Lower leg skin (tissue), 4 donors: ENCODE measurements around the gene RAB22A. TPM values are rescaled to one million over a fixed set of nuclear protein-coding genes. Genes with fewer than 3 reads are reported as not detected.

Source experiments
- DNase-seq, 2 donors: peaks; one replicate each; pipeline ENCODE4 v3.0.0-alpha.2; 2019; ENCODE audit warnings: low spot score in 2 of 2
- H3K4me3 ChIP-seq: fragments of 200-600 bp; sonication (generic); 2 replicates; pipeline ENCODE4 v1.5.1; 2017; ENCODE audit warnings: mild to moderate bottlenecking, low read depth; ENCODE audit not compliant: poor library complexity, severe bottlenecking
- POLR2A ChIP-seq, 2 donors: fragments of 450-650 bp; IDR thresholded peaks; one replicate each; pipeline ENCODE4 v1.6.1; 2016 to 2017; ENCODE audit warnings: antibody characterized with exemption in 2 of 2, mild to moderate bottlenecking in 1 of 2, moderate library complexity in 1 of 2
- WGBS, 2 donors: methylation state at CpG; one replicate each; pipeline ENCODE4 v1.1.5; 2018; 5-methylcytosine and 5-hydroxymethylcytosine counted together
- intact Hi-C: fragments of 100-400 bp; cut with DNase I; formaldehyde crosslinking; loops from one replicate; pipeline ENCODE4 v1.15.0; 2023; ENCODE audit warnings: low total_unique reads
- total RNA-seq, 4 donors: library from RNA; depleted of rRNA; stranded (reverse); fragments of >200 nt; gene quantifications; one replicate each; pipeline ENCODE4 v1.1.0, GENCODE V29; 2016
- TF ChIP-seq, protein P1 (sequence below), 3 donors: fragments of 450-650 bp; IDR thresholded peaks; one replicate each; pipeline ENCODE4 v1.5.1; 2016; ENCODE audit warnings: antibody characterized with exemption in 3 of 3, mild to moderate bottlenecking in 3 of 3, moderate library complexity in 2 of 3

RAB22A gene
- total RNA-seq, 4 donors from 2014 or later, result 18.3 to 21.6 (median 20.1) TPM

DNA sequence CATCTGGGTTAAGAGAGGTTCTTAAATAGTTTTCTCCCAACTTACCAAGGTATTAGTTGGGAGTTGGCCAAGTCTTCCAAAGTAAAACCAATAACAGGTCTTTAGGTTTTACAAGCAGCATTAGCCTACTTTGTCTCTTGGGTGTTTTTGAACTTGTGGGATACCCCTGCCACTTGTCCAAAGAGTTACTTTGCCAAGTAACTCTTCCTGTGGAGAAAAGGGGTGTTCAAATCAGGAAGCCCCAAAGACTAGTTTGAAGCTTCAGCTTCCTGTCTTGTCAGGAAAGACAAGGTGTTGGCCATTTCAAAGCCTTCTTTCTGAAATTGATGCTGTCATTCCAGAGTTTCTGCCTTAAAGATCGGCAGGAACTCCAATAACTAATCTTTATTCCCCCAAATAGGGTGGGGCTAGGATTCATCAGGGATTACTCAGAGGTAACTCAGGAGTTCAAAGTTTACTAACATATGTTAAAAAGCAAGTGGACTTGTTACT, 822 bp downstream of the RAB22A start:
- DNase-seq, result no peak
- intact Hi-C loops, result no loop called here
- WGBS, 2 donors, result 0% methylated on average over 1 of the region's 1 CpG
- peak overlapping the region; percentile 97 for H3K4me3 ChIP-seq
- no peak for TF ChIP-seq POLR2A (IDR thresholded peaks at IDR 0.05)
- TF ChIP-seq, protein P1, sequence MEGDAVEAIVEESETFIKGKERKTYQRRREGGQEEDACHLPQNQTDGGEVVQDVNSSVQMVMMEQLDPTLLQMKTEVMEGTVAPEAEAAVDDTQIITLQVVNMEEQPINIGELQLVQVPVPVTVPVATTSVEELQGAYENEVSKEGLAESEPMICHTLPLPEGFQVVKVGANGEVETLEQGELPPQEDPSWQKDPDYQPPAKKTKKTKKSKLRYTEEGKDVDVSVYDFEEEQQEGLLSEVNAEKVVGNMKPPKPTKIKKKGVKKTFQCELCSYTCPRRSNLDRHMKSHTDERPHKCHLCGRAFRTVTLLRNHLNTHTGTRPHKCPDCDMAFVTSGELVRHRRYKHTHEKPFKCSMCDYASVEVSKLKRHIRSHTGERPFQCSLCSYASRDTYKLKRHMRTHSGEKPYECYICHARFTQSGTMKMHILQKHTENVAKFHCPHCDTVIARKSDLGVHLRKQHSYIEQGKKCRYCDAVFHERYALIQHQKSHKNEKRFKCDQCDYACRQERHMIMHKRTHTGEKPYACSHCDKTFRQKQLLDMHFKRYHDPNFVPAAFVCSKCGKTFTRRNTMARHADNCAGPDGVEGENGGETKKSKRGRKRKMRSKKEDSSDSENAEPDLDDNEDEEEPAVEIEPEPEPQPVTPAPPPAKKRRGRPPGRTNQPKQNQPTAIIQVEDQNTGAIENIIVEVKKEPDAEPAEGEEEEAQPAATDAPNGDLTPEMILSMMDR (IDR thresholded peaks at IDR 0.05), result no peak

DNA sequence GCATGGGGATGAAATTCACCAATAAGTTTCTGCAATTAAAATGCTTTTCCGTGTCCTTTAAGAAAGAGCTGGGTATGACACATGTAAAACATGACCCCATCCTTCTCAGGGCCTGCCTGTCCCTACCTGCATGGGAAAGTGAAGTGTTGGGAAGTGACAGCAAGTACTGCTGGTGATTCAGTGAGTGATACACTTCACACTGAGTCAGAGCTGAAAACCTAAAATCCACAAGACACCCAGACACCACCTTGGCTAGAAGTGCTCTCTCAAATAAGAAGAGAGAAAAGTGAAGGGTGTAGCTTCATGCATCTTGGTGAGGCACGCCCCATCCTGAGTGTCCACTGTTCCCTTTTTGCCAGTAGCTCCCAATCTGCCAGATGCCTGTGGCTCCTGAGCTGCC, 3.3 kb downstream of the RAB22A start:
- no peak for DNase-seq
- WGBS, 2 donors, result 43 to 91% methylated on average over 2 of the region's 2 CpGs
- intact Hi-C loops, result no loop called here
- H3K4me3 ChIP-seq, result no peak overlapping the region
- TF ChIP-seq, protein P1 (IDR thresholded peaks at IDR 0.05), result no peak
- TF ChIP-seq POLR2A (IDR thresholded peaks at IDR 0.05), result no peak

DNA sequence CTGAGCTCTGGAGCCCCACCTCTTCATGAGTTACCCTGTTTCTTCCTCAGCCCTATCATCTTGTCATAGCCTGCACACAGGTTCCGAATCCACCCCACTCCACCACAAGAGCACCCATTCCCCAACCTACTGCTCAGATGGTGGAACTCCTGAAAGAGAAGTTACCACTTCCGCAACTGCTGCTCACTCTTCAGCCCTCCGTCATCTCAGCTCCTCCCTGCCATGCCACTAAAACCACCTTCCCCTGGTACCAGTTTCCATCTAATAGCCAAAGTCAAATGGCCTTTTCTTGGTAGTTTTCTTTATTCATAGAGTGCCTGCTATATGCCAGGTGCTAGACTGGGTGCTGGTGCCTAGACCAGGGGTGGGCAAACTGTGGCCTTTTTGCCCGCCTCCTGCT, 3.9 kb downstream of the RAB22A start:
- WGBS, 2 donors, result 89 to 90% methylated on average over 4 of the region's 4 CpGs
- H3K4me3 ChIP-seq, result no peak overlapping the region
- intact Hi-C loops, result no loop called here
- no peak for TF ChIP-seq POLR2A (IDR thresholded peaks at IDR 0.05)
- TF ChIP-seq, protein P1 (IDR thresholded peaks at IDR 0.05), result no peak
- DNase-seq, result no peak

DNA sequence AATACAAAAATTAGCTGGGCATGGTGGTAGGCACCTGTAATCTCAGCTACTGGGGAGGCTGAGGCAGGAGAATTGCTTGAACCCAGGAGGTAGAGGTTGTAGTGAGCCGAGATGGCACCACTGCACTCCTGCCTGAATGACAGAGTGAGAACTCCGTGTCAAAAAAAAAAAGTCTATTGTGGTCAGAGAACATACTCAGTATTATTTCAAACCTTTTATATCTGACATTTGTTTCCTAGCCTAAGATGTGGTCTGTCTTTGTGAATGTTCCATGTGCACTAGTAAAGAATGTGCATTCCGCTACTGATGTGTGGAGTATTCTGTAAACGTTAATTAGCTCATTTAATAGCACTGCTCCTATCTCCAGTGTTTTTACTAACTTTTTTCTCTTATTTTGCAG, 11.7 kb downstream of the RAB22A start:
- H3K4me3 ChIP-seq, result no peak overlapping the region
- no peak for DNase-seq
- WGBS, 2 donors, result 79 to 80% methylated on average over 4 of the region's 4 CpGs
- intact Hi-C loops, result no loop called here
- no peak for TF ChIP-seq POLR2A (IDR thresholded peaks at IDR 0.05)
- TF ChIP-seq, protein P1 (IDR thresholded peaks at IDR 0.05), result no peak

- 74 to 75% methylated on average over 5 of the region's 5 CpGs for WGBS, 2 donors
- no peak for TF ChIP-seq POLR2A (IDR thresholded peaks at IDR 0.05)
- TF ChIP-seq, protein P1 (IDR thresholded peaks at IDR 0.05), result no peak
- intact Hi-C loops, result no loop called here
- DNase-seq, result no peak
- H3K4me3 ChIP-seq, result no peak overlapping the region
Observed at GRCh38 chr20:58322083-58322482, 12.6 kb downstream of the RAB22A start.

GRCh38 chr20:58325912-58326311, 16.4 kb downstream of the RAB22A start:
- no peak overlapping the region for H3K4me3 ChIP-seq
- TF ChIP-seq, protein P1 (IDR thresholded peaks at IDR 0.05), result no peak
- no peak for TF ChIP-seq POLR2A (IDR thresholded peaks at IDR 0.05)
- intact Hi-C loops, result no loop called here
- no peak for DNase-seq
- WGBS, 2 donors, result 84 to 88% methylated on average over 2 of the region's 2 CpGs
